HPDE6-E6E7 (cell line): ENCODE data around the gene PCDHGA12.
"Not testable (repeated sequence)": the region's sequence is repeated elsewhere in the genome, so short reads cannot be mapped to it uniquely, and the experiment has no call there.

Source experiments
- DNase-seq: peaks from one replicate; pipeline ENCODE4 v3.0.0; 2011; ENCODE audit warnings: missing footprints; ENCODE audit errors: extremely low spot score

The PCDHGA12 gene

GRCh38 chr5:141407790-141408505 is 22.4 kb upstream of the PCDHGA12 start, which contains the start of gene PCDHGB6:
PCDHGB6 (plus strand) TSS chr5:141408021; CDS start chr5:141408203, 182 bp downstream.
- DNase-seq = peak; percentile 29

DNA sequence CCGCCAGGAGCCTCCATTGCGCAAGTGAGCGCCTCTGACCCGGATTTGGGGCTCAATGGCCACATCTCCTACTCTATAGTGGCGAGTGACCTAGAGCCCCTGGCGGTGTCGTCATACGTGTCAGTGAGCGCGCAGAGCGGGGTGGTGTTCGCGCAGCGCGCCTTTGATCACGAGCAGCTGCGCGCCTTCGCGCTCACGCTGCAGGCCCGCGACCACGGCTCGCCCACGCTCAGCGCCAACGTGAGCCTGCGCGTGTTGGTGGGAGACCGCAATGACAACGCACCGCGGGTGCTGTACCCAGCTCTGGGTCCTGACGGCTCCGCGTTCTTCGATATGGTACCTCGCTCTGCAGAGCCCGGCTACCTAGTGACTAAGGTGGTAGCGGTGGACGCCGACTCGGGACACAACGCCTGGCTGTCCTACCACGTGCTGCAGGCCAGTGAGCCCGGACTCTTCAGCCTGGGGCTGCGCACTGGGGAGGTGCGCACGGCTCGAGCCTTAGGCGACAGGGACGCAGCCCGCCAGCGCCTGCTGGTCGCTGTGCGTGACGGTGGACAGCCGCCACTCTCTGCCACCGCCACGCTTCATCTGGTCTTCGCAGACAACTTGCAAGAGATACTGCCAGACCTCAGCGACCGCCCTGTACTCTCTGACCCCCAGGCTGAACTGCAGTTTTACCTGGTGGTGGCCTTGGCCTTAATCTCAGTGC is 20.6 kb upstream of the PCDHGA12 start:
- no peak for DNase-seq

DNA sequence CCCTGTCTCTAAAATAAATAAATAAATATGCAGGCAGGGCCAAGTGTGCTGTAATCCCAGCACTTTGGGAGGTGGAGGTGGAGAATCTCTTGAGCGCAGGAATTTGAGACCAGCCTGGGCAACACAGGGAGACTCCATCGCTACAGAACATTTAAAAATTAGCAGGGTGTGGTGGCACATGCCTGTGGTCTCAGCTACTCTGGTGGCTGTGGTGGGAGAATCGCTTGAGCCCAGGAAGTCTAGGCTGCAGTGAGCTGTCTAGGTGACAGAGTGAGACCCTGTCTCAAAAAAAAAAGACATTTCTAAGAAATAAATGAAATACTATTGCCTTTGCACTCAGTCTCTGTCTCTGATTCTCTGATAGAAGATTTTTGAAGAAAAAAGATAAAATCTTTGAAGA is 18.7 kb upstream of the PCDHGA12 start:
- DNase-seq = no peak

GRCh38 chr5:141412854-141413539 is 17.3 kb upstream of the PCDHGA12 start, which contains the start of gene PCDHGA10:
PCDHGA10 (plus strand) TSS chr5:141412987; CDS start chr5:141413176, 189 bp downstream.
- DNase-seq = peak; percentile 59

DNA sequence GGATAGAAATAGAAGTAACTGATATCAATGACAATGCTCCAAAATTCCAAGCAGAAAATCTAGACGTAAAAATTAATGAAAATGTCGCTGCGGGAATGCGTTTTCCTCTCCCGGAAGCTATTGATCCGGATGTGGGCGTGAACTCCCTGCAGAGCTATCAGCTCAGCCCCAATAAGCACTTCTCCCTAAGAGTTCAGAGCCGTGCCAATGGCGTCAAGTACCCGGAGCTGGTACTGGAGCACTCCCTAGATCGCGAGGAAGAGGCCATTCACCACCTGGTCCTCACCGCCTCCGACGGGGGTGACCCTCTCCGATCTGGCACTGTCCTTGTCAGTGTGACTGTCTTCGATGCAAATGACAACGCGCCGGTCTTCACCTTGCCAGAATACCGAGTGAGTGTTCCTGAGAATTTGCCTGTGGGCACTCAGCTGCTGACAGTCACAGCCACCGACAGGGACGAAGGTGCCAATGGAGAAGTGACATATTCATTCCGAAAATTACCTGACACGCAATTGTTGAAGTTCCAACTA is 16.7 kb upstream of the PCDHGA12 start:
- DNase-seq = no peak

DNA sequence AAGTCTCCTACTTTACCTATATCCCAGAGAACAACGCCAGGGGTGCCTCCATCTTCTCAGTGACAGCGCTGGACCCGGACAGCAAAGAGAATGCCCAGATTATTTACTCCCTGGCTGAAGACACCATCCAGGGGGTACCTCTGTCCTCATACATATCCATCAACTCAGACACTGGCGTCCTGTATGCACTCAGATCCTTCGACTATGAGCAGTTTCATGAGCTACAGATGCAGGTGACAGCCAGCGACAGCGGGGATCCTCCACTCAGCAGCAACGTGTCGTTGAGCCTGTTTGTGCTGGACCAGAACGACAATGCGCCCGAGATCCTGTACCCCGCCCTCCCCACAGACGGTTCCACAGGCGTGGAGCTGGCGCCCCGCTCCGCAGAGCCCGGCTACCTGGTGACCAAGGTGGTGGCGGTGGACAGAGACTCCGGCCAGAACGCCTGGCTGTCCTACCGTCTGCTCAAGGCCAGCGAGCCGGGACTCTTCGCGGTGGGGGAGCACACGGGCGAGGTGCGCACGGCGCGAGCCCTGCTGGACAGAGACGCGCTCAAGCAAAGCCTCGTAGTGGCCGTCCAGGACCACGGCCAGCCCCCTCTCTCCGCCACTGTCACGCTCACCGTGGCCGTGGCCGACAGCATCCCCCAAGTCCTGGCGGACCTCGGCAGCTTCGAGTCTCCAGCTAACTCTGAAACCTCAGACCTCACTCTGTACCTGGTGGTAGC is 15.6 kb upstream of the PCDHGA12 start:
- DNase-seq = not testable (repeated sequence)

DNA sequence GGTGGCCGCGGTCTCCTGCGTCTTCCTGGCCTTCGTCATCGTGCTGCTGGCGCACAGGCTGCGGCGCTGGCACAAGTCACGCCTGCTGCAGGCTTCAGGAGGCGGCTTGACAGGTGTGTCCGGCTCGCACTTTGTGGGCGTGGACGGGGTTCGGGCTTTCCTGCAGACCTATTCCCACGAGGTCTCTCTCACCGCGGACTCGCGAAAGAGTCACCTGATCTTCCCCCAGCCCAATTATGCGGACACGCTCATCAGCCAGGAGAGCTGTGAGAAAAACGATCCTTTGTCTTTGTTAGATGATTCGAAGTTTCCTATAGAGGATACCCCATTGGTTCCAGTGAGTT is 15.1 kb upstream of the PCDHGA12 start:
- DNase-seq = not testable (repeated sequence)

GRCh38 chr5:141417494-141418172 is 12.7 kb upstream of the PCDHGA12 start, which contains the start of gene PCDHGB7:
PCDHGB7 (plus strand) TSS chr5:141417677; CDS start chr5:141417860, 183 bp downstream.
- not testable (repeated sequence) for DNase-seq

- no peak for DNase-seq
Measured at GRCh38 chr5:141419074-141419880, 11.0 kb upstream of the PCDHGA12 start.

DNA sequence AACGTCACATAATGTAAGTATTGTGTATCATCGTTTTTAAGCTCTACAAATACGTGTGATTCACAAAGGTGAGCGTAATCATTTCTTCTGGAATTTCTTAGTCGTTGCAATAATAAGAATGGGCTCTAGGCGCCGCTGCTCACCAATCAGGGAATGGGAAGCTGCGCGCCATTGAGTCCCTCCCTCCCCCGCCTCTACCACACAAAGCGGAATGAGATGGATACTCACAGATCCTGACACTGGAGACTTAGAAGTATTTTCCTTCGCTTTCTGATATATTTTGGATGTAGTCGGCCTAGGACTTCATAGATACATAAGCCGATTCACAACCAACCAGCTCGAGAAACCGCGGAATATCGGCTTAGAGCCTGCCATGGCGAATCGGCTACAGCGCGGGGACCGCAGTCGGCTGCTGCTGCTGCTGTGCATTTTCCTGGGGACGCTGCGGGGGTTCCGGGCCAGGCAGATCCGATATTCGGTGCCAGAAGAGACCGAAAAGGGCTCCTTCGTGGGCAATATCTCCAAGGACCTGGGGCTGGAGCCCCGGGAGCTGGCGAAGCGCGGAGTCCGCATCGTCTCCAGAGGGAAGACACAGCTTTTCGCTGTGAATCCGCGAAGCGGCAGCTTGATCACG is 9.3 kb upstream of the PCDHGA12 start, which contains the start of gene PCDHGA11:
Gene PCDHGA11 (plus strand): TSS at position 197 of the 634 bp plus-strand sequence. CDS start 177 bp downstream, at position 374.
- DNase-seq = no peak

DNA sequence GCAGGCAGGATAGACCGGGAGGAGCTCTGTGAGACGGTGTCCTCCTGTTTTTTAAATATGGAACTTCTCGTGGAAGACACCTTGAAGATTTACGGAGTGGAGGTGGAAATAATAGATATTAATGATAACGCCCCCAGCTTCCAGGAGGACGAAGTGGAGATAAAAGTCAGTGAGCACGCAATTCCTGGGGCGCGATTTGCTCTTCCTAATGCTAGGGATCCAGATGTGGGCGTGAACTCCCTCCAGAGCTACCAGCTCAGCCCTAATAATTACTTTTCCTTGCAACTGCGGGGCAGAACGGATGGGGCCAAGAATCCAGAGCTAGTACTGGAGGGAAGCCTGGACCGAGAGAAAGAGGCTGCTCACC is 8.8 kb upstream of the PCDHGA12 start:
- DNase-seq = no peak

DNA sequence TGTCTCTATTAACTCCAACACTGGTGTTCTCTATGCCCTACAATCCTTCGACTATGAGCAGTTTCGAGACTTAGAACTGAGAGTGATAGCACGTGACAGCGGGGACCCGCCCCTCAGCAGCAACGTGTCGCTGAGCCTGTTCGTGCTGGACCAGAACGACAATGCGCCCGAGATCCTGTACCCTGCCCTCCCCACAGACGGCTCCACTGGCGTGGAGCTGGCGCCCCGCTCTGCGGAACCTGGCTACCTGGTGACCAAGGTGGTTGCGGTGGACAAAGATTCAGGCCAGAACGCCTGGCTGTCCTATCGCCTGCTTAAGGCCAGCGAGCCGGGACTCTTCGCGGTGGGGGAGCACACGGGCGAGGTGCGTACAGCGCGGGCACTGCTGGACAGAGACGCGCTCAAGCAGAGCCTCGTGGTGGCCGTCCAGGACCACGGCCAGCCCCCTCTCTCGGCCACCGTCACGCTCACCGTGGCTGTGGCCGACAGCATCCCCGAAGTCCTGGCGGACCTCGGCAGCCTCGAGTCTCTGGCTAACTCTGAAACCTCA is 7.5 kb upstream of the PCDHGA12 start:
- DNase-seq = no peak

DNA sequence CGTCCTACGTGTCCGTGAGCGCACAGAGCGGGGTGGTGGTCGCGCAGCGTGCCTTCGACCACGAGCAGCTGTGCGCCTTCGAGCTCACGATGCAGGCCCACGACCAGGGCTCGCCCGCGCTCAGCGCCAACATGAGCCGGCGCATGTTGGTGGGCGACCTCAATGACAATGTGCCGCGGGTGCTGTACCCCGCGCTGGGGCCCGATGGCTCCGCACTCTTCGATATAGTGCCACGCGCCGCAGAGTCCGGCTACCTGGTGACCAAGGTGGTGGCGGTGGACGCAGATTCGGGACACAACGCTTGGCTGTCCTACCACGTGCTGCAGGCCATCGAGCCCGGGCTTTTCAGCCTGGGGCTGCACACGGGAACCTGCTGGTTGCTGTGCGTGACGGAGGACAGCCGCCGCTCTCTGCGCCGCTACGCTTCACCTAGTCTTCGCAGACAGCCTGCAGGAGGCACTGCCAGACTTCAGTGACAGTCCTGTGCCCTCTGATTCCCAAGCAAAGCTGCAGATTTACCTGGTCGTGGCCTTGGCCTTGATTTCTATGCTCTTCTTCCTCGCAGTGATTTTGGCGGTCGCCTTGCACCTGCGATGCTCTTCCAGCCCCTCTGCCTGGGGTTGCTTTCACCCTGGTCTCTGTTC is 2.4 kb upstream of the PCDHGA12 start:
- no peak for DNase-seq

GRCh38 chr5:141431286-141431685 is 979 bp downstream of the PCDHGA12 start:
- no peak for DNase-seq

DNA sequence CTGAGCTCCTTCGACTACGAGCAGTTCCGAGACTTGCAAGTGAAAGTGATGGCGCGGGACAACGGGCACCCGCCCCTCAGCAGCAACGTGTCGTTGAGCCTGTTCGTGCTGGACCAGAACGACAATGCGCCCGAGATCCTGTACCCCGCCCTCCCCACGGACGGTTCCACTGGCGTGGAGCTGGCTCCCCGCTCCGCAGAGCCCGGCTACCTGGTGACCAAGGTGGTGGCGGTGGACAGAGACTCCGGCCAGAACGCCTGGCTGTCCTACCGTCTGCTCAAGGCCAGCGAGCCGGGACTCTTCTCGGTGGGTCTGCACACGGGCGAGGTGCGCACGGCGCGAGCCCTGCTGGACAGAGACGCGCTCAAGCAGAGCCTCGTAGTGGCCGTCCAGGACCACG is 2.0 kb downstream of the PCDHGA12 start:
- DNase-seq = not testable (repeated sequence)

DNA sequence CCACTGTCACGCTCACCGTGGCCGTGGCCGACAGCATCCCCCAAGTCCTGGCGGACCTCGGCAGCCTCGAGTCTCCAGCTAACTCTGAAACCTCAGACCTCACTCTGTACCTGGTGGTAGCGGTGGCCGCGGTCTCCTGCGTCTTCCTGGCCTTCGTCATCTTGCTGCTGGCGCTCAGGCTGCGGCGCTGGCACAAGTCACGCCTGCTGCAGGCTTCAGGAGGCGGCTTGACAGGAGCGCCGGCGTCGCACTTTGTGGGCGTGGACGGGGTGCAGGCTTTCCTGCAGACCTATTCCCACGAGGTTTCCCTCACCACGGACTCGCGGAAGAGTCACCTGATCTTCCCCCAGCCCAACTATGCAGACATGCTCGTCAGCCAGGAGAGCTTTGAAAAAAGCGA is 2.4 kb downstream of the PCDHGA12 start:
- DNase-seq = not testable (repeated sequence)

DNA sequence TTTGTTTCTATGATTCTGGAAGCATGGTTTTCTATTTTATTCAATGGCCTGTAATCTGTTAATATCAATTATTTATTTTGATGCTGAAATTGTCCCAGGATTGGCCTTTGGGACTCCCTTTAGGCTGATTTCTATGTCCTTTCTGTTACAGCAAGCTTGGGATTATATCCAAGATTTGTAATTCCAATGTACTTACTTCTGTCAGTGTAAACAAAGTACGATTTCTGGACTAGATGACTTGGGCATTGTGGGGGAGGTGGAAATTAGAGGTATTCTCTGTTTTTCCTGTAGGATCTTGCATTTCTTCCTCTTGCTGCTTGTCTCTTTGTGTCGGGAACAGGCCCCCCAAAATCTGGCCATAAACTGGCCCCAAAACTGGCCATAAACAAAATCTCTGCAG is 3.7 kb downstream of the PCDHGA12 start:
- DNase-seq = no peak

DNA sequence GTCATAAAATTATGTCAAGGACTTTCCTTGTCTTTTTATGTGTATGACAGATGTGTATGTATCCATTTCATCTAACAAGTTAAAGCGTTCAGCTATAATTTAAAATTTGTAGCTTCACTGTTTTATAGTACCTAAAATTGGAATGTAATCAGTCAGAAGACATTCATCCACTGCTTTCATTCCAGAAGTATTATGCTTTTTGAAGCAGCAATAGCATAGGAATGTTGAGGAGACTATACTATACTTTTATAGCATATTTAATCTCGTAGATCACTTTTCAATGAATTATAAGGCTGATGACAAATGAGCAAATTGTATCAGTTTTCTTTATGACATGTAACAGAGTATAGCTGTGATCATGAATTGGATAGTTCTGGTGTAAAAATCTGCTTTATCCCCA is 6.9 kb downstream of the PCDHGA12 start:
- DNase-seq = no peak
